T-helper 22 cell (primary cell): ENCODE results near the gene CISH.

Experiments used
- DNase-seq: peaks from one replicate; pipeline ENCODE4 v3.0.0-alpha.2; 2020; ENCODE audit warnings: low read depth

Gene CISH

GRCh38 chr3:50612970-50613846 lies 1.6 kb upstream of the CISH start:
- no peak for DNase-seq

GRCh38 chr3:50612234-50612882 lies 784 bp upstream of the CISH start:
- DNase-seq: no peak

GRCh38 chr3:50610992-50611463 lies 546 bp downstream of the CISH start:
- no peak for DNase-seq

- no peak for DNase-seq
These were observed 1.2 kb downstream of the CISH start for GRCh38 chr3:50610181-50610971.

DNA sequence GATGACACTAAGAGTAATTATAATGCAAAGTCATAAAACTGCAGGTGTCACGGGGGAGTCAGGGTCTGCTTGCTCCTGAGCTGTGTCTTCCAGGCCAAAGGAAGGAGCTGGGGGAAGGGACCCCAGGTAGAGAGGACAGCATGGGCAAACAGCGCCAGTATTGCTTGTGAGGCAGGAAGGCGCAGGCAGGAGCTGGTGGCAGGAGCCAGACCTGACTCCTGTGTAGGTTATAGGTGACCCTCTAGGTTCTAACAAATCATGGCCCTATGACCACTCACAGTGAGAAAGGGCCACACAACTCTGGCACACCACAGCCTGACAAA lies 1.9 kb downstream of the CISH start:
- DNase-seq: no peak

GRCh38 chr3:50609071-50609762 lies 2.4 kb downstream of the CISH start:
- DNase-seq: no peak

- DNase-seq: no peak
These were observed 3.3 kb downstream of the CISH start for GRCh38 chr3:50608278-50608677.

- DNase-seq: no peak
These were observed 4.1 kb downstream of the CISH start for GRCh38 chr3:50607271-50608091.

- DNase-seq: no peak
These were observed 5.0 kb downstream of the CISH start for GRCh38 chr3:50606596-50606995.

DNA sequence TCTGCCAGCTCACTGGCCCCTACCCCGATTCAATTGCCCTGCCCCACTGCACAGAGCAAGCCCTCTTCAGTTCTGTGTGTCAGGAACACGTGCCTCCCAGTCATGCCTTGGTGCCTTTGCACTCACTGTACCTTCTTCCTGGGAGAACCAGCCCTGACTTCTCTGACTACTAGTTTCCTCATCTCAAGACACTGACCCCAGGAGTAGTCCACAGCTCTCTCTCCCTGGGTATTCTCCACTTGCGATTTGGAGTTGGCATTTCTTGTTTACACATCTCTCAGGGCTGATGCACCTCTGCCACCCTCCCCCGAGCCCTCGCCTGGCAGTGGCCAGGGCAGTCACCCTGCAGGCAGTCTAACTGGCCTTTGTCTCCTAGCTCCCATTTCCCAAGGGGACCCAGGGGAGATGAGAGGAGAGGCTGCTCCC lies 5.7 kb downstream of the CISH start:
- DNase-seq: no peak

DNA sequence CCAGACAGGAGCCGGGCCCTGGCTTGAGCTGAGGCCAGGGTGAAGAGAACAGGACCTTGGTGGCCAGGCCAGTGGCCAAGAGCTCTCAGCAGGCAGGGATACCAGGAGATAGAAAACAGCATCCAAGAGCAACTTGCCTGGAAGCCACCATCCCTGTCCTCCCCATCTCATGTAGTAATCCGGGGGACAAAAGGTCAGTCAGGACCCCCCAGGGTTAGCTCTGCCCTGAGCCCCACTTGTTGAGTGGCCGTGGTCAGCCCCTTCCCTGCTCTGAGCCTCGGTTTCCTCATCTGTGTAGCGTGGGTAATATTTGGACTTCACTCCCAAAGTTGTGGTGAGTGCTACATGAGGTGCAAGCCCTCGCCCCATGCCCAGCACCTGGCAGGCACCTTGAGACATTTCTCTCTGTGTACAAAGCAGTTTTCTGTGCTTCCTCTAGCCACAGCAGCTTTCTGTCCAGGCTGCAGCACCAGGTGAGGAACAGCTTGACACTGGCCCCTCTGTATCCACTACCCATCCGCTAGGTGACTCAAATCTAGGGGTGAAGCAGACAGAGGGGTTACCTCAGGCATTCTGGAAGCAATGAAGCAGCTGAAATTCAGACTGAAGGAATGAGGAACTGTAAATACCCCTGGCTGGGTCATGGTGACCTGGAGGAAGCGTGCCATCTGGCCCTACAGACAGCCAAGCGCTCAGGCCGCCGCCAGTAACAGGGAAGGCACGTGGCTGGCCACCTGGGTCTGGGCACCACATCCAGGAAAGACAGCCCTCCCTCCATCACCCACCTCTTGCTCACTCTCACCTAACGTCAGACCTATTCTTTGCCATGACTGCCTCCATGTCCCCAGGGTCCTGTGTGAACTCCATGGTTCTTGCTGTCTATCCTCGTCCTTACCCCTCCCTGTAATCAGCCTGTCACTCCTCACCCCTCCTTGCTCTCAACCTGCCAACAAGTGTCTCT lies 6.7 kb downstream of the CISH start:
- DNase-seq: no peak

- DNase-seq: no peak
These were observed 7.4 kb downstream of the CISH start for GRCh38 chr3:50604110-50604621.

DNA sequence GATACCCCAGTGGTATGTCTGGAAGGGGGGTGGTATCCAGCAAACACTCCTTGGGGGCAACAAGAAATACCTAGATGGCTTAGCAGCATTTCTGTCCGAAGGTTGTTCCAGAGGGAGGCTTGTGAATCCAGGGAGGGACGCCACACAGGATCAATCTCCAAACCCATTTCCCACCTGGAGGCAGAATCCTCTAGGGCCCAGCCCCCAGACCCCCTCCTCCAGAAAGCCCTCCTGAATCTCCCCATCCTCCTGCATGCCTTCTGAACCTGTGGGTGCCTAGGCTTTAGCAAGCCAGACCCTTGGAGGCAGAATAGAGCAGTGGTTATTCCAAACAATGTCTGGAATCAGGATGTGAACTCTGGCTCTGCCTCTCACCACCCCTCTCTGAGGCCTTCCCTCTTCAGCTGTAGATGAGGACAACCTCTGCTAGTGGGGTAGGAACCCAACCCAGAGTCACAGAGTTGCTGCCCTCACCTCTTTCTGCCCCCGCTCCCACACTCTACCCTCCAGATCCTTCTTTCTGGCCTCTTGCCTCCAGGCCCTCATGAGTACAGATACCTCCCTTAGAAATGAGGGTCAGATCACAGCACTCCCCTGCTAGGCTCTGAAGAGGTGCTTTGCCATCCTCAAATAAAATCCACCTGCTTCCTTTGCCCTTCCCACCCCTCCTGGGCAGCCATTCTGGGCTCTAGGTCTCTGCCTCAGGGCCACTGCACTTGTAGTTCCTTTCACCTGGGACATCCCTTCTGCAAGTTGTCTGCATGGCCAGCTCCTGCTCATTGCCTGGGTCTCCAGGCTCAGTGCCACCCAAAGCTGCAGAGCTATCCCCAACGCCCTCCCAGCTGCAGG lies 8.1 kb downstream of the CISH start:
- DNase-seq: no peak

- DNase-seq: no peak
These were observed 8.9 kb downstream of the CISH start for GRCh38 chr3:50602595-50603191.

DNA sequence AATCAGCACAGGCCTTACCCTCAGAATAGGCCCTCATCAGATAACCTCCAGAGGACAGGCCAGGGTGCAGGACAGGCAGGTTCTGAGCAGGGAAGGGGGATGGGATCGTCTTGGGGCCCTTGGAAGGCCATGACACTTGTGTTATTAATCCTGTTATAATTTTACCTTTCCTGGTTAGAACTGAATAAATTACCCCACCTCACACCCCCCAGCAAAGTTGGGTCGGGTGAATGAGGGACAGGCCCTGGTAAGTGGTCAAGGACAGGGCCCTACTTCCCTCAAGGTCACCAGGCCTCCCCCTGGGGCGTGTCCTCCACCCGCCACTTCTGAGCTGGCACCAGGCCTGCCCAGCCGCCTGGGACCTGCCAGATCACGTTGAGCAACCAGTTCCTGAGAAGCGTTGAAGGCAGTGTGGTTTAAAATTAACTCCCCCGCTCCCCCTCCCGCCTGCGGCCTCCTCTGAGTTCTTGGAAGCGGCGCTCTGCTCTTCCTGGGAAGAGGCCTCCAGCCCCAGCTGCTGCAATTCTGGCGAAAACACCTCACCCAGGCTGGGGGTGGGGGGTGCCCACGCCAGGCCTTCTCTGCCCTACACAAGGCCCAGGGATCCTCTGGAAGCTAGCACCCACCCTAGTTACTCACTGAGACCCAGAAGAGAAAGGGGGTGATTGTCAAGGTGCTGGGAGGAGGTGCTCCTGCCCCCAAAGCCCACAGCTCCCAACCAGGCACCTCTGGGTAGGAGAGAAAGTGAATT lies 10.6 kb downstream of the CISH start:
- peak; percentile 40 for DNase-seq

DNA sequence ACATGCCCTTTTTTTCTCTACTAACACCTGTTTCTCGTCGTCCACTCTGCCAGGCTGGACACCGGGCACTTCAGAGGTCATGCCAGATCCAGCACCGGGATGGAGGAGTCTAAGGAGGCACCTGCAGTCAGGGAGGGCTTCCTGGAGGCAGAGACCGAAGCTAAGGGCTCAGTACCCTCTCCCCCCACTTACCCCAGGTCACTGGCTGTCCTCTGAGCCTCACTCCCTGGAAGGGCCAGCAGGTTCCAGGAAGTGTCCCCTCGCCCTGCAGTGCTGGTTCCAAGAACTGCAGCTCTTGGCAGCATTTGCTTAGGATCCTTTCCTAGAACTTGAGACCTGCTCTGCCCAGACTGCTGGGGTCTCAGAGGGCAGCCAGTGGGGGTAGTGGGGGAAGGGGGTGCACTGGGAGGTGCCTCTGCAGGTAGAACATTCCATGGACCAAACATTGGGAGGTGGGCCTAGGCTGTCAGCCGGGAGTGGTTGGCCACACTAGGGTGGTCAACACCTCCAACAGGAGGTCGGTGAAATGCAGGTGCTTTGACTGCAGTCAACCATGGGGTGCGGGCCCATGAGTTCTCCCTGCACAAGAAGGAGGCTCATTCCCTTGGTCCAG lies 11.3 kb downstream of the CISH start:
- no peak for DNase-seq

DNA sequence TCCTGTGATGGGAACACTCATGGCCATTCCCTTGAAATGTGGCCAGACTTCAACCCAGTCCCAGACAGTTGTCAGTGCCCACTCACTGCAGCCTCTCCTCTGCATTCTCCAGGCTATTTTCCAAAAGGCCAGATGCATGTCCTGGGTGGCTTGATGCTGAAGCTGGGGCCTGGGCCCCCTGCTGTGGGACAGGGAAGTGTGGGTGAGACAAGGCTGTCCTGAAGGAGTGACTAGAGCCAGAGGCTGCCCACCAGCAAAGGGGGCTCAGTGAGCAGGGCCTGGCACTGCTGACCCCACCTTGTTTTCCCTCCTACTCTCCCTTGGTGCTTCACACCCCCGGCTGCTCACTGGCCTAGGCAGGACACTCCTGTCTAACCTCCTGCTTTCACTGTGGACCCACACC lies 11.9 kb downstream of the CISH start:
- no peak for DNase-seq
